HG02852 (cell line): ENCODE measurements around the gene RGS7.
"Not testable (repeated sequence)": the region's sequence is repeated elsewhere in the genome, so short reads cannot be mapped to it uniquely, and the experiment has no call there.

Experiments
- ATAC-seq: cut with Tn5 transposase; IDR thresholded peaks from one replicate; pipeline ENCODE4 v1.9.1; 2021; ENCODE audit warnings: mild to moderate bottlenecking, moderate library complexity; ENCODE audit not compliant: unreplicated experiment

RGS7 gene

GRCh38 chr1:240806200-240806745 is 550.7 kb downstream of the RGS7 start:
- ATAC-seq = no peak

- ATAC-seq = no peak
Measured at GRCh38 chr1:240804475-240804874, 552.5 kb downstream of the RGS7 start.

DNA sequence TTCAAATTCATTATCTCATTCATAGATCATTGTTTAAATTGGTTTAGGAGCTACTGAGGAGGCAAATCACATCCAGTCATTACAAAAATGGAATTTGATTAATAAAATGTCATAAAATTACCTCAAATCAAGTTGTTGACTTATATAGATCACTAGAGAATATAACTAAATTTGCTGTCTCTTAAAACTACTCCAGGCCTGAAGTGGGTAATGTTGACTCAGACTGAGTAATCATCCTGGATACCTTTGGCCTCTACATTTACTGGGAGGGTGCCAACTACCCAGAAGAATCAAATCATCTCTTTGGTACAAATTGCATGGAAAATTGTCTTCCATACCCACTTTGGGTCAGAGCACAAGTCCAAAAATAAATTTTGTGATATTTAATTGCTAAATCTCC is 553.9 kb downstream of the RGS7 start:
- no peak for ATAC-seq

DNA sequence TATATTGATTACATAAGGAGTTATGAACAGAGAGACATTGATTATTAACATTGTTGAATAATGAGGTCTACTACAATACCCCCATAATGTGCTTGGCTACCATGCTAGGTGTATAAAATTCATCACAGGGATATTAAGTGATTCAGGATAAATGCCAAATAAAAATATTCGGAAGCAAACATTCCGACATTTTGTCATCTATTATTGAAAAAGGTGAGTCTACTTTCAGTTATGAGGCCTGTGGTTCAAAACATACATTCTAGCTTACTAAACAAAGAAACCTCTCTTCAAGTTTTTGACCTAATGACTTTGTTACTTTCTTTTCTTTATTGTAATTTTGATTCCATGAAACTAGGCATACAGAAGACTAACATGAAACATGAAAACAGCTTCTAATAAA is 554.7 kb downstream of the RGS7 start:
- ATAC-seq = no peak

- ATAC-seq = no peak
Measured at GRCh38 chr1:240801442-240801841, 555.6 kb downstream of the RGS7 start.

GRCh38 chr1:240800291-240800690 is 556.7 kb downstream of the RGS7 start:
- ATAC-seq = no peak

DNA sequence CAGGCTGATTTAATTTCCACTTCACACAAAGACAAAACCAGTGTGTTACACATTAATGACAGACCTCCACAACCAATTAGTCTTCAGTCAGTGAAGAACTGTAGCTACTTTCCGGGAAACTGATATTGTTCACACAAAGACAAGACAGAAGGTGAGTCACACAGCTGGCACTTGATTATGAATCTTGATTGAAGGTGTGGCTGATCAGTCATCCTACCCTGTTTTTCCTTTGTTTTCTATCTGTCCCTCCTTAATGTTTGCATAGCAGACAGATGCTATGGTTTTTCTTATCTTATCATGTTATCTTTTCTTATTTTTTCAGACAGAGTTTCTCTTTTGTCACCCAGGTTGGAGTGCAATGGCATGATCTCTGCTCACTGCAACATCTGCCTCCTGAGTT is 560.0 kb downstream of the RGS7 start:
- ATAC-seq = no peak

- ATAC-seq = peak; percentile 90
Measured at GRCh38 chr1:240794046-240794843, 562.8 kb downstream of the RGS7 start.

GRCh38 chr1:240792915-240793529 is 564.0 kb downstream of the RGS7 start:
- ATAC-seq = no peak

DNA sequence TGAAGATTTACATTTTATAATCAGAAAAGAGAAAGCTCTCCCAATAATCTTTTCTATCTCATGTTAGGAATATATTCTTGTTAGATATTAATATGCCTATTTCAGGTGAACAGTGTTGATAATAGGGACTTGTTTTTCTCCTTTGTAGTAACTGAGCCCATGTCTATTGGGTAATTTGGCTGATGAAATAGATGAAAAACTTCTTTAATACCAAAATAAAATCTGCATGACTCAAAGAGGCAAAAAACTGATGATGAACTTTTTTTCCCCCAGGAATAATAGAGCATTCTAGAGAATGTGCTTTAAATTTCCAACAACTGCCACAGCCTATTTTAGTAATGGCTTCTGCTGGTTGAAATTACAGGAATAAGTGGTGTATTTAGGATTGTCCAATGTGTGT is 566.1 kb downstream of the RGS7 start:
- no peak for ATAC-seq

DNA sequence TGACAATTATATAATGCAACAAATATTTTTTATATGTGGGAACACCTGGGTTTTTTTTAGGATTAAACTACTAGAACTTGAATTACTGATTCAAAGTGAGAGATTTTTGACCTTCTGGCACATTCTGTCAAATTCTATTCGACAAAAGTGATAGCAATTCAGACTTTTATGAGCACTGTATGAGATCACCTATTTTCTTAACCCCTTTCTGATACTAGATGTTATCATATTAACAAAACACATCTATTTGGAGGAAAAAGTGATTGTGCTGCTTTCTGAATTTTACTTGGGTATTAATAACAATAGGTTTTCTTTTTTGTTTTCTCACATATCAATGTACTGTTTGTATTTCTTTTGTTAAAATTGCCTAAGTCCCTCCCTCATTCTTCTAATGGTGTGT is 570.1 kb downstream of the RGS7 start:
- ATAC-seq = no peak

- no peak for ATAC-seq
Measured at GRCh38 chr1:240784776-240785175, 572.2 kb downstream of the RGS7 start.

- not testable (repeated sequence) for ATAC-seq
Measured at GRCh38 chr1:240783728-240784137, 573.3 kb downstream of the RGS7 start.

- ATAC-seq = no peak
Measured at GRCh38 chr1:240776237-240776636, 580.8 kb downstream of the RGS7 start.

- no peak for ATAC-seq
Measured at GRCh38 chr1:240772131-240772530, 584.9 kb downstream of the RGS7 start.

DNA sequence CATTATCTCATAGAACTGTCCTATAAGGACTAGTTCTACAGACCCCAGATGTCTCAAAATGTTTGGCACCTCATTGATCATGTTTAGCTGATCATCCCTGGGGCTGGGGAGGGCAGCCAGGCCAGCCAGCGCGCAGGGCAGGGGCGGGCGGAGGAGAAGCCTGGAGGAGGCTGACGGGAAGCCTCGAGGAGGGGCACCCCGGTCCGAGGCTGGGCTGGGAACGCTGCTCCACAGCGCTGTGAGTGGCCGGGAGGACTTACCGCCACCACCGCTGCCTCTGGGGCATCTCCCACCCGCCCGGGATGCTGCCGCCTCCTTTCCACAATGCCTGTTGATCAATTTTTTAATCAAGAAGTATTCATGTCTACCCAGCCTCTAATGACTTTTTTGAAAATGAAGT is 585.6 kb downstream of the RGS7 start:
- no peak for ATAC-seq

DNA sequence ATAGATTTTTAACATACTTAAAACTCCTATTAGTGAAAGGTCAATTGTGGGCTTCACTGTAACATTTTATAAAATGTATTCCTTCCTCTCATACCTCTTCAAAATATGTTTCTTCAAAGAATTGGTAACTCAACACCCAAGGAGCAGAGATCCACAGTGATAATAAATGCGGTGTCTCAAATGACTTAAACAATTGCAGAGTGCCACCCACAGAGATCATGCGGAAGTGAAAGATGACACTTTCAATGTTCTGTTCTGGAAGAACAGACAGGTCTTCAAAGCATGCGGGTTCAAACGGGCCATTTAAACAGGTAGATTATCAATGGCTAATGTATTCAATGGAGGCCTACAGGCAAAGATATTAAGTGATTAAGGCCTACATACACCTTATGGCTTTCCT is 588.0 kb downstream of the RGS7 start:
- ATAC-seq = no peak

DNA sequence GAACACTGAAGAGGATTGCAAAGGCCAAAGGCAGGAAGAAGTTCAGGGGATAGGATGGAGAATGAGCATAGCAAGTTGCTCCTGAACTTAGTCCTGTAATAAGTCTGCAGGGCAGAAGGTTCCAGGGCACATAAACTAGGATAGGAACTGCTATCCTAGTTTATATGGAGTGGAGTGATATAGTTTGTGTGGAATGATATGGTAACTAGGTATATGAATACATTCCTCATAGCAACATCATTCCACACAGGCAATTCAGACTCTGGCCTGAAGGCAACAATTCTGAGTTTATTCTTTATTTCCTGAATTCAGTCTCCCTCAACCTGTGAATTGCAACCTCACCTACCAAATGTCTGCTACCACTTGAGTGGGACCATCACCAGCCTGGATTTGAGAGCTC is 590.2 kb downstream of the RGS7 start:
- ATAC-seq = no peak

DNA sequence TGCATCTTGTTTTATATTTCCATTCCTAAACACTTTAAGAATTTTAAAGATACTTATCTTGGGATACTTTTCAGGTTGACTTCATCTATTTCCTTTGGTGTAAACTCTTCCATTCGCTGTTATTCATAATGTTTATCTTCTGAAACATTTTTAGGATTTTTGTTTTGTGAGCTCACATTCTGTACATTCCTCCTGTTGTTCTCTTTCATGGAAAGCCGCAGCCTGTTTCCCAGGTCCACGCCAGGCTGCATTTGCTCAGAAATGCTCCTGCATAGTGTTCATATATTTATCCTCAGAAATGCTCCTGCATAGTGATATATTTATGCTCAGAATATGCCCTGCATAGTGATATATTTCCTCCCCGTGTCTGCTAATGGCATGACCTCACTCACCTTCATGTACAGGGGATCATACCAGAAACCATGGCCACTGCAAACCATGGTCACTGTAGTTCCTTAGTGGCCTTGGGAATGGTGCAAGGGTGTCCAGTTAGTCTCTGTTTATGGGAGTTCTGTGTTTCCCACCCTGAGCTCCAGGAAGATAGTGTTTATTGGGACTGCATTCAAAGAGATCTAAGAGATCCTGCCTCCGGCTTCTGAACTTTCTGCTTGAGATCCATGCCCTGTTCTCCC is 591.2 kb downstream of the RGS7 start:
- no peak for ATAC-seq

DNA sequence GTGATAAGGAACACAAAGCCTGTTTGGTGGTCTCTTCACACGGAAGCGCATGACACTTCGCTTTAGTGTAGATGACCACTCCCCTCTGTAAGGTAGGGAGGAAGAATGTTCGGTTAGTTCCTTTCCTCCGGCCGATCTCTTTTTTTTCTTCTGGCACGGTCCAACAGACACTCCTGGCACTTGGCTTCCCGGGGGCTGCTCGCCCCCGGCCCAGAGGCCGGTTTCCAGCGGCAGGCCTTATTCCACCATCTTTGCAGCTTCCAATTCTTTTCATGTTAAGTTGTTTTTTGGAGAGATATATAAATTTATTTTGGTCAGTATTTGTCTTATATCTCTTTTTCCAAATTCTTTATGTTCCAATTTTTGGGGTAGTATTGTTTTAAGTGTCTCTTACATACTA is 593.2 kb downstream of the RGS7 start:
- no peak for ATAC-seq

DNA sequence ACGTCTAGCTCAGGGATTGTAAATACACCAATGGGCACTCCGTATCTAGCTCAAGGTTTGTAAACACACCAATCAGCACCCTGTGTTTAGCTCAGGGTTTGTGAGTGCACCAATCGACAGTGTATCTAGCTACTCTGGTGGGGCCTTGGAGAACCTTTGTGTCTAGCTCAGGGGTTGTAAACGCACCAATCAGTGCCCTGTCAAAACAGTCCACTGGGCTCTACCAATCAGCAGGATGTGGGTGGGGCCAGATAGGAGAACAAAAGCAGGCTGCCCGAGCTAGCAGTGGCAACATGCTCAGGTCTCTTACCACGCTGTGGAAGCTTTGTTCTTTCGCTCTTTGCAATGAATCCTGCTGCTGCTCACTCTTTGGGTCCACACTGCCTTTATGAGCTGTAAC is 593.9 kb downstream of the RGS7 start:
- ATAC-seq = not testable (repeated sequence)

DNA sequence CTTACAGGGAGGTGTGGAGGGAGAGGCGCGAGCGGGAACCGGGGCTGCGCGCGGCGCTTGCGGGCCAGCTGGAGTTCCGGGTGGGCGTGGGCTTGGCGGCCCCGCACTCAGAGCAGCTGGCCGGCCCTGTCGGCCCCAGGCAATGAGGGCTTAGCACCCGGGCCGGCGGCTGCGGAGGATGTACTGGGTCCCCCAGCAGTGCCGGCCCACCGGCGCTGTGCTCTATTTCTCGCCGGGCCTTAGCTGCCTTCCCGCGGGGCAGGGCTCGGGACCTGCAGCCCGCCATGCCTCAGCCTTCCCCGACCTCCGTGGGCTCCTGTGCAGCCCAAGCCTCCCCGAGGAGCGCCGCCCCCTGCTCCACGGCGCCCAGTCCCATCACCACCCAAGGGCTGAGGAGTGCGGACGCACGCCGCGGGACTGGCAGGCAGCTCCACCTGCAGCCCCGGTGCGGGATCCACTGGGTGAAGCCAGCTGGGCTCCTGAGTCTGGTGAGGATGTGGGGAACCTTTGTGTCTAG is 594.5 kb downstream of the RGS7 start:
- ATAC-seq = not testable (repeated sequence)
